ENCODE data around the gene FAM131B.
"Not testable (repeated sequence)": the region's sequence is repeated elsewhere in the genome, so short reads cannot be mapped to it uniquely, and the experiment has no call there.

Gene FAM131B

DNA sequence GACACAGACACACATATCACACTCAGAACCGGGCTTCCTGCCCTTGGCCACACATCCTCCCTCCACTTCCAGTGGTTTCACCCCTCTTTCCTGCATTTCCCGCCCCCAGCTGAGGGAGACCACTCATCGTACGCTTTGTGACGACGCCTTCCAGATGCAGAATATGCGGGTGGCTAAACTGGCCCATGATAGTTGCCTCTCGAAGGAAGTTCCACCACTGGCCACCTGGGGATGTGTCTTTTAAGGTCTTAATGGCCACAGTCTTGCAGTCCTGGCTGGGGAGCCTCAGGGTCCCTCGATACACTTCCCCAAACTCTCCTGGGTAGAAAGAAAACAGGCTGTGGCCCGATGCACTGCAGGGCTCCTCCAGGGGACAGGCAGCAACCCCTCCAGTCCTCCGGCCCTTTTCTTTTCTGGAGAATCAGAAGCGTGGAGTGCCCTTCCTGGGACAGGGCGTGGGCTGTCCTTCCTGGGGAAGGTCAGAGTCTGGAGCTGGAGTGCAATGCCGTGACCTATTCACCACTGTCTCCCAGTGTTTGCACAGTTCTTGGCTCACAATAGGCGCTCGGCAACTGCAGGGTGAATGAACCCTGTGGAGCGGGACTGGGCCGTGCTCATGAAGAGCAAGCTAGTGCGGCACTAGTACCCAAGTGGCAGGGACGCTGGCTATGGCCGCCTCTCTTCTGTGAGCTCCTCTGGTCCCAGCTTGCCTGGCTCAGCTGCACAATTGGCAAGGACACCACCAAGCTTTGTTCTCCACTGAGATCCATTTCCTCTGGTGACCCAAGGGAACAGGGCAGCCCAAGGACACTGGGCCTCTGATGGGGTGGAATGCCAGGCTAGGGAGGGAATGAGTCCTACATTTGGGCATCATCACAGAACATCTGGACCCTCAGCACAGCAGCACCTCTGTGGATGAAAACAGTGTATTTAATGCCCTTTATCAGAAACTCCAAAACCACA is 33.0 kb upstream of the FAM131B start:
- DNase-seq (ENCODE audit: low read depth in 2 of 2), result no peak

- no peak for DNase-seq (ENCODE audit: low read depth in 2 of 2)
Observed at GRCh38 chr7:143394777-143395176, 32.3 kb upstream of the FAM131B start.

- DNase-seq (ENCODE audit: low read depth in 2 of 2), result no peak
Observed at GRCh38 chr7:143394068-143394467, 31.6 kb upstream of the FAM131B start.

DNA sequence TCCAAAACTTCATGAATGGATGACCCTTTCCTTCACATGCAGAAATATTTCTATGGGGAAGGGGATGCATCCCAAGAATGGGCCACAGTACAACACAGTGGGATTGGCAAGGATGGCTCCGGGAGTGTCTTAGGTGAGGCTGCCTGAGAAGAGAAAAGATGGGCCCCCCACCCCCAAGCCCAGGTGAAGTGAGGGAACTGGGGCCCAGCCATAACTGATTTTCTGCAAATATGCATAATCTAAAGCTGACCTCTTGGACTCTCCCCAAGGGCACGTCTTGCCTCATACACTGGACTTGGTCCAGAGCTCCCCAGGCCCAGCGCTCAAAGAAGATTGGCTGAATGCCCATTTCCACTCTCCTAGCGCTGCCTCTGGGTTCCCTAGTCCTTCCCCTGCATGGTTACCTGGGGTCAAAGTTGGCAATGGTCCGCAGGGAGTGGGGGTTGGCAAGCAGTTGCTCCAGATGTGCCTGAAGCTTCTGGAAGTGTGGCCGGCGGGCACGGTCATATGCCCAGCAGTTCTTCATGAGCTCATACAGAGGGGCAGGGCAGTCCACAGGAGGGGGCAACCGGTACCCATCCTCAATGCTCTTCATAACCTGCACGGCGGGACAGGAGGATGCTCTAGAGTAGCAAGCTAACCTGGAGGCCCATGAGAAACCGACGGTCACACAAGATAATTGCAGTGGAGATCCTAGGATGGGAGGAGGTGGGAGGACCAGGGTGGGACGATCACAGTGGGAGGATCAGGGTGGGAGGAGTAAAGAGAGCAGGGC is 30.9 kb upstream of the FAM131B start:
- no peak for DNase-seq (ENCODE audit: low read depth in 2 of 2)

- no peak for DNase-seq (ENCODE audit: low read depth in 2 of 2)
Observed at GRCh38 chr7:143392875-143393266, 30.4 kb upstream of the FAM131B start.

GRCh38 chr7:143392427-143392826 is 29.9 kb upstream of the FAM131B start:
- not testable (repeated sequence) for DNase-seq (ENCODE audit: low read depth in 2 of 2)

DNA sequence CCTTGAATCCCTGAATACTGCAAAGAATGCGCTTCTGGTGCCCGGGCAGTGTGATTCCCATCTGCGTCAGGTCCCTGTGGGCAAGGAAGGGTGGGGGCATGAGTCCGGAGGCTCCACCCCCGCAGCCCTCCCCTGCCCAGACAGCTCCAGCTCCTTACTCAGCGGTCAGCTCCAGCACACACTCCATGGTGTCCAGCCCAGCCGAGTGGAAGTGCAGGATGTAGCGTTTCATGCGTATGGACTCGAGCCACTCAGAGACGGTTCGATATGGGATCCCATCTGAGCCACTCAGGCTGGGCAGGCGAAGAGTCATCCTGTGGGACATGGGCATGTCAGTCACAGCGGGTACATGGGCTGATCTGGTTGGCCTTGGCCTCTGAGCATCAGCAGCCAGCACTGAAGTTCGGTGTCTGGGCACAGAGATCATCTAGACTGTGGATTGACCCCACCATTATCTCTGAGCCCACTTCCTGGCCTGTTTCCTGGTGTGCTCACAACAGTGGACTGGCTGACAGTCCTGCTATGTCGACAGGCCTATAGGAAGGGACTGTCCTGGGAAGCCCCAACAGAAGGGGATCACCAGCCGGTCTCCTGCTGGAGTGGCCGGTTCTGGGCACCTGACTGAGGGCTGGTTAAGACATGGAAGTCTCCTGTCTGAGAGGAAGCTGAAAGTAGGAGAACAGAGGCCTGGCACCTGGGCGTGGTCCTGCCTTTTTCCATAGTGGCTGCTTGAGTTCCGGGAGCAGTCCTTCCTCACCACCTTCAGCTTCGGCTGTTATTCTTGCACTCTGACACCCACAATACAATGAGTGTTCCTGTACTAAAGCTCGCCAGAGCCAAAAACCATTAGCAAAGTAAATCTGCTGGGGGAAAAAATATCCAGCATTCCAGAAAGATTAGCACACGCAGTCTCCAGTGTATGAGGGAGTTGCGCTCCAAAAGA is 29.2 kb upstream of the FAM131B start:
- DNase-seq (ENCODE audit: low read depth in 2 of 2), result no peak

DNA sequence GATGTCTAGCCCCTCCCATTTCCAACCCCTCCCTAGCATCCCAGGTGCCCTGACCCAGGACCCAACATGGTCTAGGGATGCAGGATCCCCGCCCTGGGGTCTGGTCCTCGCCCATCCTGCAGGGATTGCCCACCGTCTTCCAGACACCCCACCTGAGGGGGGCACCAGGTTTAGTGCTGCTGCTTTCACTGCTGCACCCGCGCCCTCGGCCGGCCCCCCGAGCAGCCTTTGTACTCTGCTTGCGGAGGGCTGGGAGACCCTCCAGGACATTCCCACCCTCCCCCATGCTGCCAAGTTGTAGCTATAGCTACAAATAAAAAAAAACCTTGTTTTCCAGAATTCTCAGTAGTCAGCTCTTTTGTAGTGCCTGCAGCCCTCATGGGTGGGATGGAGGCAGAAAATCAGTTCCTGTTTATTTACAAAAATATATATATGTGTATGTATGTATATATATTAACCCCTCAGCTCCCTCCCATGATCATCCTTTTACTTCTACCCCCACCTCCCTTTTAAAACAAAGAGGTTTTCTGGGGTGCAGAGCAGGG is 28.3 kb upstream of the FAM131B start:
- no peak for DNase-seq (ENCODE audit: low read depth in 2 of 2)

- no peak for DNase-seq (ENCODE audit: low read depth in 2 of 2)
Observed at GRCh38 chr7:143390104-143390772, 27.7 kb upstream of the FAM131B start.

DNA sequence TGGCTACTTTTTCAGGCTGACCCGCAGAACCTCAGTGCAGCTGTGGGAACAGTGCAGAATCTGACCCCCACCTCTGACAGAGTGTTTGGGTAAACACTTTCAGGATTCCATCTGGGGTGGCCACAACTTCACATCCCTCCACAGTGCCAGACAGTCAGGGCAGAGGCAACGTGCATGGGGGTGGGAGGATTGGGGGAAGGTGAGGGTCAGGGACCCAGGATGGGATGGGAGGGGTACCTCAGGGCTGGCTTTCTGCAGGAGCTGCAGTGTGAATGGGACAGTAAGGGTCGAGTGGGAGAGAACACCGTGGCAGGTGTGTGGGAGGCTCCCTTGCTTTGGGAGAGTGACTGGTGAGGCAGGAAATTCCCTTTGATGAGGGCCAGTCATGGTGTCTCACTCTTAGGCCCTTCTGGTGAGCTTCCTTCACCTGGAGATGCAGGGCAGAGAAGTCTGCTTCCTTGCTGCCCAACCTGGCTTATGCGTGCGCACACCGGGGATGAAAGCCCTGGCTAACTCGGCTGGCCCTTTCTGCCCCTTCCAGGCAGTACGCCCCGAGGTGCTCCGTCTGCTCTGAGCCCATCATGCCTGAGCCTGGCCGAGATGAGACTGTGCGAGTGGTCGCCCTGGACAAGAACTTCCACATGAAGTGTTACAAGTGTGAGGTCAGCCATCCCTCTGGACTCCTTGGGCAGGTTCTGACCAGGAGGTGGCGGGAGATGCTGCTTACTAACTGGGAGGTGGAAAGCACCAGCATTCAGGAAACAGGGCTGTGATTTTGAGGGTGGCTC is 27.0 kb upstream of the FAM131B start:
- DNase-seq (ENCODE audit: low read depth in 2 of 2), result no peak

DNA sequence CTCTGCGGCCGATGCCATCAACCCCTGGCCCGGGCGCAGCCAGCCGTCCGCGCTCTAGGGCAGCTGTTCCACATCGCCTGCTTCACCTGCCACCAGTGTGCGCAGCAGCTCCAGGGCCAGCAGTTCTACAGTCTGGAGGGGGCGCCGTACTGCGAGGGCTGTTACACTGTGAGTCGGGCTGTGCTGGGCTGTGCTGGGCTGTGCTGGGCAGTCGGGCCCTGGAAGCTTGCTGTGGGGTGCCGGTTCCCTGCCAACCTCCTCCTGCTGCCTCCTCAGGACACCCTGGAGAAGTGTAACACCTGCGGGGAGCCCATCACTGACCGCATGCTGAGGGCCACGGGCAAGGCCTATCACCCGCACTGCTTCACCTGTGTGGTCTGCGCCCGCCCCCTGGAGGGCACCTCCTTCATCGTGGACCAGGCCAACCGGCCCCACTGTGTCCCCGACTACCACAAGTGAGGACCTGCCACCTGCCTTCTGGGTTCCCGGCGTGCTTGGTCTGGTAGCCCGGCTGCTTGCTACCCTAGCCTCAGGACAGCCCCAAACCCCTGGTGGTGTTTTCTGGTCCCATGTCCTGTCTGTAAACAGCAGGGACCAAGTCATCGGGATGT is 26.1 kb upstream of the FAM131B start:
- DNase-seq (ENCODE audit: low read depth in 2 of 2), result no peak

DNA sequence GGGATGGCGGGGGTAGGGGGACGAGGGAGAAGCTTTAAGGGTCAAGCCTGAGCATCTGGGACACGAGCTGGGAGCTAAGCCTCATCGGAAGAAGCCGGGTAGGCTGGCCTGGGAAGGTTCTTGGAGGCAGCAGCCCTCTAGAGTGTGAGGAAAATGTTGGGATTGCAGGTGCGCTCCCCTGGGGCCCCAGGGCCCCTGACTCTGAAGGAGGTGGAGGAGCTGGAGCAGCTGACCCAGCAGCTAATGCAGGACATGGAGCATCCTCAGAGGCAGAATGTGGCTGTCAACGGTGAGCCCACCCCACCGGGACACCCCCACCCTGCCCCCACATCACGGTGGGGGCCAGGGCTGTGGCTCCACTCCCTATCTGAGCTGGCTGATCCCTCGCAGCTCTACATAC is 25.5 kb upstream of the FAM131B start:
- DNase-seq (ENCODE audit: low read depth in 2 of 2), result no peak

DNA sequence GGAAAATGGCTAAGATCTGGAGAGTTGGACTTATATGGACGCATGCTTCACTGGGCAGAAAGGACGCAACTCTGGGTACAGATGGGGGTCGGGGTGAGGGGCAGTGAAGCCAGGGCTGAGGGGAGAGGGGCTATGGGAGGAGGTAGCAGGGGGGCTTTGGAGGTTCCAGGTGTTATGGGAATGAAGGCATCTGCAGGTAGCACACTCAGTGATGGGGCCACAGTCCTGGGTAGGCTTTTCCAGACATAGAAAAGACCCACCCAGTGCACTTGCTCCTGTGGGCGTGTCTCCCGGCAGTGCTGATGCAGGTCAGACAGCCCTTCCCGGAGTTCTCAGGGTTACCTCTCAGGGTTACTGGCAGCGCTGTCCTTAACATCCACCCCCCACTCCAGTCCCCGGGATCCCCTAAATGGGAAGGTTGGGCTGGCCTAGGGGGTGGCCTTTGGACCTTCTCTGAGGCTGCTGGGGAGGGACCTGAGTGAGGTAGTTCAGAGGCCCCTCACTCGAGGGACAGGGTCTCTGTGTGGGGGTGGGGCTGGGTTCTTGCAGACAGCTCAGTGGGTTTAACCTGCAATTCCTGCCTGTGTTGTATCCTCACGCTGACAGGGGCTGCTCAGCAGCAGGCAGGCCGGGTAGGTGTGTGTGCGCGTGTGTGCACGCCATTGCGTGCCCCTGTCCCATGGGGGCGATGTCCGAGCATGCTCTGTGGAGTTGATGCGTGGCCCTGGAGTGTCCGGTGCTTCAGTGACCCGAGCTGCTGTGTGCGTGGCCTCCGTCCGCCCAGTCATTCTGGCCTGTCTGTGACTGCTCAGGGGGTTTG is 24.9 kb upstream of the FAM131B start:
- no peak for DNase-seq (ENCODE audit: low read depth in 2 of 2)

- DNase-seq (ENCODE audit: low read depth in 2 of 2), result no peak
Observed at GRCh38 chr7:143385891-143386781, 23.6 kb upstream of the FAM131B start.

DNA sequence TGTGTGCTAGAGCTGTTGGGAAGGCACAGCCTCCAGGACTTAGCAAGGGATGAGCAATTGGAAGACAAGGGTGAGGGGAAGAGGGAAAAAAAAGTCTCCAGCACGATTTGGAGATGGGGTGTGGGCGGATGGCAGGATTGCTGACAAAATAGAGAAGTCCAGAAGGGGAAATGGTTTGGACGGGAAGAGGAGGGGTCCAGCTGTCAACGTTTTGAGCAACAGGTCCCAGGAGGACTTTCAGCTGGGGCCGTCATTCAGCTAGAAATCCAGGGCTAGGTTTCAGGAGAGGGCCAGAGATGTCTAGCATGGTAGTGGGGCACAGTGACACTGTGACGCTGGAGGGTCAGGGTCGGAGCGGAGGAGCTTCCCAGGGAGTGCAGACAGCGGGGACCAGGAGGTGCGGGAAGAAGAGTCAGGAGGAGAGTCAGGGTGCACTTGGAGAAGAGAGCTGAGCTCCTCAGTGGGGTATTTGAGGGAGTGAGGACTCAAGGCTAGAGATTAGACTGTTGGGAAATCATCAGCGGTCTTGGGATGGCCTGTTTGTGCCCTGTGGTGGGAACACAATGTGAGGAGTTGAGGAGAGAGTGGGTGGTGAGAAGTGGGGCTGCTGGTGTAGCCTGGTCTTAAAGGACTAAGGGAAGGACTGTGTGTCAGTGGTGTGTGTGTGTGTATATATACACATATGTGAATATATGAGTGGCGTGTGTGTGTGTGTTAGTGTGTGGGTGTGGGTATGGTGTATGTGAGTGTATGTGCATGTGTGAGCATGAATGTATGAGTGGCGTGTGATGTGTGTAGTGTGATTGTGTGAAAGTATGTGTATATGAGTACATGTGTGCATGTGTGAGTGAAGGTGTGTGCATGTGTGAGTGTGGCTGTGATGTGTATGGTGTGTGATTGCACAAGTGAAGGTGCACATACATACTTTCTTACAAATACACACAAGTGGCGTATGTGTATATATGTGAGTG is 22.4 kb upstream of the FAM131B start:
- no peak for DNase-seq (ENCODE audit: low read depth in 2 of 2)

GRCh38 chr7:143384148-143384547 is 21.6 kb upstream of the FAM131B start:
- DNase-seq (ENCODE audit: low read depth in 2 of 2), result no peak

DNA sequence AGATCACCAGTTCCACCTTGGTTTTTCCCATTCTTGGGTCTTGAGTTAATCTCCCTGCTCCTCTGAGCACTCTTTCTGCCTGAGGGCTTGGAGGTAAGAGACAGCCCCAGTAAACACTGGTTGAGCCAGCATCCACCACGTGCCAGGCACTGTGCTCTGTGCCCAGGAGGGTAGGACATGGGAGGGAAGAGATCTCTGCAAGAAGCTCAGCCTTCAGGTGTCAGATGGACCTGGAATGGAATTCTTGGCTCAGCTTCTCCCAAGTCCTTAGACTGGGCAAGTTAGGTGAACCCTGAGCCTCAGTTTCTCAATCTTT is 21.1 kb upstream of the FAM131B start:
- no peak for DNase-seq (ENCODE audit: low read depth in 2 of 2)

Data from stimulated activated CD8-positive, alpha-beta memory T cell treated with anti-CD3 and anti-CD28 coated beads, Interleukin-2, amount 100 ng/mL, for 48 hours (primary cell).